AG04450 (cell line): ENCODE results near the gene NKX2-3. TPM values are rescaled to one million over a fixed set of nuclear protein-coding genes. Genes with fewer than 3 reads are reported as not detected.

ENCODE experiments used
- CTCF ChIA-PET: fragments of 300-600, 350-600 bp; formaldehyde crosslinking; extraction: SDS; loops from one replicate; lab custom pipeline; 2022; ENCODE audit warnings: antibody characterized with exemption, inconsistent platforms; lab: Charles Lee
- POLR2A ChIA-PET: fragments of 350-600 bp; formaldehyde crosslinking; extraction: SDS; loops from one replicate; lab custom pipeline; 2021; ENCODE audit warnings: antibody characterized with exemption, inconsistent platforms; lab: Yijun Ruan, JAX
- DNase-seq: peaks from one replicate; pipeline ENCODE4 v3.0.0-alpha.2; 2011; ENCODE audit warnings: low read depth, low spot score
- H3K27ac ChIP-seq: one replicate; pipeline ENCODE4 v1.5.1; 2012; ENCODE audit warnings: low read depth, low read length, control low read depth
- H3K27me3 ChIP-seq: one replicate; pipeline ENCODE4 v1.6.0; 2012; ENCODE audit warnings: low read length; ENCODE audit not compliant: control insufficient read depth, insufficient read depth
- H3K4me3 ChIP-seq: 2 replicates; pipeline ENCODE4 v1.5.1; 2011; ENCODE audit warnings: mild to moderate bottlenecking, low read depth, low read length, control low read depth
- H3K9me3 ChIP-seq: 2 replicates; pipeline ENCODE4 v1.5.1; 2012; ENCODE audit warnings: low read length; ENCODE audit not compliant: control insufficient read depth, insufficient read depth
- polyA plus RNA-seq: library from polyadenylated mRNA; depleted of rRNA; stranded (reverse); fragments of >200 nt; gene quantifications from 2 replicates; pipeline ENCODE4 v1.2.3, GENCODE V29; 2011
- TF ChIP-seq, protein P1 (sequence below): IDR thresholded peaks from 2 replicates; pipeline ENCODE4 v1.5.1; 2011; ENCODE audit warnings: low read depth, low read length, control low read depth, inconsistent platforms

Gene NKX2-3
- polyA plus RNA-seq, 1 experiment = not detected

DNA sequence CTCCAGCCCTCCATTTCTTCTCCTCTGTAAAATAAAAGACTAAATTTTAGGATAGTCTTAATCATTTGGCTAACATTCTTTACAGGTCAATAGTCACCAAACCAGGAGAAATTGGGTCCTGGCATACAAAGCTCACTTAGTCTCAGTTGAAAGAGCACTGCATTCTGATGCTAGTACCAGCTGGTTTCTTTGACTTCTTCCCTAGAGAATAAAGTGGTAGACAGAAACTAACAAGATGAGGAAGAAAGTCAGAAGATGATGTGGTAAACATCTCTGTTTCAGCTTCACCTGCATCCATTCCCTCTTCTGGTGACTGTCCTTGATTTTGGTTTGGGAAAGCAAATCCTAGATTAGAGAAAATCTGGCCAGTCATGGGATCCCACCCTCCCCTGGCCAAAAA lies 37.2 kb downstream of the NKX2-3 start:
- DNase-seq = no peak
- Histone ChIP-seq H3K4me3 (no peak overlapping the region), H3K9me3 (no peaks in the 10 kb centered on the region), H3K27ac (no peak overlapping the region), H3K27me3 (no peaks in the 10 kb centered on the region)
- ChIA-PET POLR2A (no interaction called here), CTCF (no interaction called here)
- TF ChIP-seq, protein P1, sequence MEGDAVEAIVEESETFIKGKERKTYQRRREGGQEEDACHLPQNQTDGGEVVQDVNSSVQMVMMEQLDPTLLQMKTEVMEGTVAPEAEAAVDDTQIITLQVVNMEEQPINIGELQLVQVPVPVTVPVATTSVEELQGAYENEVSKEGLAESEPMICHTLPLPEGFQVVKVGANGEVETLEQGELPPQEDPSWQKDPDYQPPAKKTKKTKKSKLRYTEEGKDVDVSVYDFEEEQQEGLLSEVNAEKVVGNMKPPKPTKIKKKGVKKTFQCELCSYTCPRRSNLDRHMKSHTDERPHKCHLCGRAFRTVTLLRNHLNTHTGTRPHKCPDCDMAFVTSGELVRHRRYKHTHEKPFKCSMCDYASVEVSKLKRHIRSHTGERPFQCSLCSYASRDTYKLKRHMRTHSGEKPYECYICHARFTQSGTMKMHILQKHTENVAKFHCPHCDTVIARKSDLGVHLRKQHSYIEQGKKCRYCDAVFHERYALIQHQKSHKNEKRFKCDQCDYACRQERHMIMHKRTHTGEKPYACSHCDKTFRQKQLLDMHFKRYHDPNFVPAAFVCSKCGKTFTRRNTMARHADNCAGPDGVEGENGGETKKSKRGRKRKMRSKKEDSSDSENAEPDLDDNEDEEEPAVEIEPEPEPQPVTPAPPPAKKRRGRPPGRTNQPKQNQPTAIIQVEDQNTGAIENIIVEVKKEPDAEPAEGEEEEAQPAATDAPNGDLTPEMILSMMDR = no peak

DNA sequence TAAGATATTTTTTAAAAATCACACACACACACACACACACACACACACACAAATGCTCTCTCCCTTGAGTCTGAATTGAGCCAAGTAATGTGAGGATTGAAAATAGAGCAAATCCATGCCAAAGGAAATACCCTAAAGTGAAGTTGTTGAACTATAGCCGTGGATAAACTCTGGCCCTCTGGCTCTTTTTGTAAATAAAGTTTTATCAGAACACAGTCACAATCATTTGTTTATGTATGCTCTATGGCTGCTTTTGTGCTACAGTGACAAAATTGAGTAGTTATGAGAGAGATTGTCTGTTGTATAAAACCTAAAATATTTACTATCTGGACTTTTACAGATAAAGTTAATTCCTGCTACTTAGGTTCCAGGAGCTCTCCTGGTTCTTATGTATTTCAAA lies 39.1 kb downstream of the NKX2-3 start:
- H3K4me3 ChIP-seq = no peak overlapping the region
- no peak overlapping the region for H3K27ac ChIP-seq
- no peaks in the 10 kb centered on the region for H3K9me3 ChIP-seq
- no peaks in the 10 kb centered on the region for H3K27me3 ChIP-seq
- CTCF ChIA-PET = interaction anchor here (1.0 kb wide), 1 partner anchor 11 kb away, joined by 7 read pairs; no protein-coding TSS in a partner anchor
- no peak for DNase-seq
- TF ChIP-seq, protein P1 = no peak
- POLR2A ChIA-PET = no interaction called here

- no peak overlapping the region for H3K27ac ChIP-seq
- peaks cover 2% of the 10 kb centered on the region for H3K27me3 ChIP-seq
- TF ChIP-seq, protein P1 = no peak
- POLR2A ChIA-PET = no interaction called here
- no peaks in the 10 kb centered on the region for H3K9me3 ChIP-seq
- CTCF ChIA-PET = interaction anchor here (1.3 kb wide), 1 partner anchor 14 kb away, joined by 6 read pairs; no protein-coding TSS in a partner anchor
- no peak for DNase-seq
- H3K4me3 ChIP-seq = no peak overlapping the region
These were observed 41.0 kb downstream of the NKX2-3 start for GRCh38 chr10:99573790-99574189.

- ChIA-PET POLR2A (no interaction called here), CTCF (interaction anchor here (2.9 kb wide), 1 partner anchor 20 kb away, joined by 14 read pairs; no protein-coding TSS in a partner anchor)
- Histone ChIP-seq H3K27ac (no peak overlapping the region), H3K27me3 (peaks cover 17% of the 10 kb centered on the region), H3K4me3 (no peak overlapping the region), H3K9me3 (no peaks in the 10 kb centered on the region)
- no peak for DNase-seq
- TF ChIP-seq, protein P1 = no peak
These were observed 47.2 kb downstream of the NKX2-3 start for GRCh38 chr10:99579971-99580370.

- Histone ChIP-seq H3K9me3 (no peaks in the 10 kb centered on the region), H3K27ac (no peak overlapping the region), H3K27me3 (peaks cover 18% of the 10 kb centered on the region), H3K4me3 (no peak overlapping the region)
- CTCF ChIA-PET = no interaction called here
- DNase-seq = no peak
- TF ChIP-seq, protein P1 = no peak
- POLR2A ChIA-PET = no interaction called here
These were observed 49.6 kb downstream of the NKX2-3 start for GRCh38 chr10:99582255-99582770.
